Activated CD4-positive, CD25-positive, alpha-beta regulatory T cell treated with anti-CD3 and anti-CD28 coated beads, Interleukin-2, amount 50 U/mL, for 72 hours (primary cell): ENCODE results near the gene CHSY3.

Source experiments
- DNase-seq: peaks from one replicate; pipeline ENCODE4 v3.0.0; 2021

Gene CHSY3

GRCh38 chr5:129904102-129904666, at the start of gene CHSY3:
Gene CHSY3 (plus strand): TSS chr5:129904465.
- no peak for DNase-seq

- no peak for DNase-seq
Observed at GRCh38 chr5:129856325-129856724, 47.9 kb upstream of the CHSY3 start.

- DNase-seq, result no peak
Observed at GRCh38 chr5:129857116-129857515, 47.1 kb upstream of the CHSY3 start.

- no peak for DNase-seq
Observed at GRCh38 chr5:129858131-129858675, 46.1 kb upstream of the CHSY3 start.

- DNase-seq, result no peak
Observed at GRCh38 chr5:129884322-129884721, 19.9 kb upstream of the CHSY3 start.

GRCh38 chr5:129899454-129899853, 4.8 kb upstream of the CHSY3 start:
- DNase-seq, result no peak

GRCh38 chr5:129902816-129903215, 1.4 kb upstream of the CHSY3 start:
- DNase-seq, result no peak

- DNase-seq, result no peak
Observed at GRCh38 chr5:129903466-129904101, 681 bp upstream of the CHSY3 start.

GRCh38 chr5:129904667-129905472, 605 bp downstream of the CHSY3 start:
- DNase-seq, result no peak

GRCh38 chr5:129905473-129906176, 1.4 kb downstream of the CHSY3 start:
- DNase-seq, result no peak

- no peak for DNase-seq
Observed at GRCh38 chr5:129906177-129906887, 2.1 kb downstream of the CHSY3 start.

- DNase-seq, result no peak
Observed at GRCh38 chr5:129909225-129909624, 5.0 kb downstream of the CHSY3 start.

GRCh38 chr5:129912601-129913255, 8.5 kb downstream of the CHSY3 start:
- no peak for DNase-seq

GRCh38 chr5:129915415-129915814, 11.2 kb downstream of the CHSY3 start:
- no peak for DNase-seq

- no peak for DNase-seq
Observed at GRCh38 chr5:129917224-129917623, 13.0 kb downstream of the CHSY3 start.

- no peak for DNase-seq
Observed at GRCh38 chr5:129921204-129921603, 16.9 kb downstream of the CHSY3 start.

GRCh38 chr5:129930221-129930620, 26.0 kb downstream of the CHSY3 start:
- no peak for DNase-seq

GRCh38 chr5:129935626-129936025, 31.4 kb downstream of the CHSY3 start:
- DNase-seq, result no peak

GRCh38 chr5:129938077-129938476, 33.8 kb downstream of the CHSY3 start:
- DNase-seq, result no peak

GRCh38 chr5:129943936-129944335, 39.7 kb downstream of the CHSY3 start:
- DNase-seq, result no peak

GRCh38 chr5:129945028-129945427, 40.8 kb downstream of the CHSY3 start:
- no peak for DNase-seq

- DNase-seq, result no peak
Observed at GRCh38 chr5:129945774-129946270, 41.6 kb downstream of the CHSY3 start.
